SJSA1 (cell line): ENCODE results near the gene USP24. TPM values are rescaled to one million over a fixed set of nuclear protein-coding genes. Genes with fewer than 3 reads are reported as not detected.
A peak's percentile ranks its signal among the peaks of the same experiment; 100 is the strongest.
"Not testable (repeated sequence)": the region's sequence is repeated elsewhere in the genome, so short reads cannot be mapped to it uniquely, and the experiment has no call there.

Experiments used
- DNase-seq, 2 experiments: peaks; one replicate each; pipeline ENCODE4 v3.0.0-alpha.2; 2015 to 2020; ENCODE audit warnings: low spot score in 2 of 2, low read depth in 1 of 2
- H3K27ac ChIP-seq: fragments of 250-450 bp; sonication (Bioruptor Pico); 2 replicates; pipeline ENCODE4 v1.5.1; 2020; ENCODE audit warnings: mild to moderate bottlenecking, moderate library complexity
- H3K27me3 ChIP-seq: fragments of 250-450 bp; sonication (Bioruptor Pico); replicated peaks from 2 replicates; pipeline ENCODE4 v1.5.1; 2020; ENCODE audit warnings: mild to moderate bottlenecking, moderate library complexity
- H3K36me3 ChIP-seq: fragments of 250-450 bp; sonication (Bioruptor Pico); 2 replicates; pipeline ENCODE4 v1.5.1; 2020; ENCODE audit warnings: mild to moderate bottlenecking
- H3K4me1 ChIP-seq: fragments of 250-450 bp; sonication (Bioruptor Pico); replicated peaks from 2 replicates; pipeline ENCODE4 v1.6.1; 2021; ENCODE audit warnings: mild to moderate bottlenecking
- H3K4me3 ChIP-seq: fragments of 250-450 bp; sonication (Bioruptor Pico); 2 replicates; pipeline ENCODE4 v1.5.1; 2020; ENCODE audit warnings: mild to moderate bottlenecking
- H3K9me3 ChIP-seq: fragments of 250-450 bp; sonication (Bioruptor Pico); replicated peaks from 2 replicates; pipeline ENCODE4 v1.5.1; 2020; ENCODE audit warnings: mild to moderate bottlenecking
- total RNA-seq: library from RNA; depleted of rRNA; stranded (reverse); fragments of >200 nt; shearing (Covaris generic); gene quantifications from 2 replicates; pipeline ENCODE4 v1.2.3, GENCODE V29; 2014

Gene USP24
- total RNA-seq, 1 experiment from 2014 or later, result 24.4 TPM

GRCh38 chr1:55214212-55214933 lies 791 bp downstream of the USP24 start:
- peak overlapping the region; percentile 77 for H3K27ac ChIP-seq
- DNase-seq, result peak; percentile 38 to 63
- H3K36me3 ChIP-seq, result peaks cover 18% of the 10 kb centered on the region
- no peaks in the 10 kb centered on the region for H3K27me3 ChIP-seq
- peaks cover 7% of the 10 kb centered on the region for H3K9me3 ChIP-seq
- H3K4me3 ChIP-seq, result peak overlapping the region; percentile 100
- peaks cover 13% of the 10 kb centered on the region for H3K4me1 ChIP-seq

GRCh38 chr1:55213885-55214211 lies 1.3 kb downstream of the USP24 start:
- no peak for DNase-seq
- no peaks in the 10 kb centered on the region for H3K27me3 ChIP-seq
- H3K4me1 ChIP-seq, result peaks cover 13% of the 10 kb centered on the region
- peaks cover 7% of the 10 kb centered on the region for H3K9me3 ChIP-seq
- H3K27ac ChIP-seq, result no peak overlapping the region
- peak overlapping the region; percentile 100 for H3K4me3 ChIP-seq
- peaks cover 18% of the 10 kb centered on the region for H3K36me3 ChIP-seq

- H3K27me3 ChIP-seq, result no peaks in the 10 kb centered on the region
- peaks cover 7% of the 10 kb centered on the region for H3K9me3 ChIP-seq
- peak overlapping the region; percentile 100 for H3K4me3 ChIP-seq
- peaks cover 18% of the 10 kb centered on the region for H3K36me3 ChIP-seq
- H3K27ac ChIP-seq, result no peak overlapping the region
- H3K4me1 ChIP-seq, result peaks cover 13% of the 10 kb centered on the region
- no peak for DNase-seq
Observed at GRCh38 chr1:55213151-55213884, 1.8 kb downstream of the USP24 start.

- Histone ChIP-seq H3K27me3 (no peaks in the 10 kb centered on the region), H3K9me3 (peaks cover 7% of the 10 kb centered on the region), H3K4me3 (no peak overlapping the region), H3K4me1 (peaks cover 17% of the 10 kb centered on the region), H3K36me3 (peaks cover 18% of the 10 kb centered on the region), H3K27ac (no peak overlapping the region)
- DNase-seq, result no peak
Observed at GRCh38 chr1:55212349-55213150, 2.6 kb downstream of the USP24 start.

- H3K4me3 ChIP-seq, result no peak overlapping the region
- H3K27me3 ChIP-seq, result no peaks in the 10 kb centered on the region
- peaks cover 7% of the 10 kb centered on the region for H3K9me3 ChIP-seq
- peaks cover 17% of the 10 kb centered on the region for H3K4me1 ChIP-seq
- H3K27ac ChIP-seq, result no peak overlapping the region
- peaks cover 18% of the 10 kb centered on the region for H3K36me3 ChIP-seq
- DNase-seq, result no peak
Observed at GRCh38 chr1:55211863-55212262, 3.3 kb downstream of the USP24 start.

DNA sequence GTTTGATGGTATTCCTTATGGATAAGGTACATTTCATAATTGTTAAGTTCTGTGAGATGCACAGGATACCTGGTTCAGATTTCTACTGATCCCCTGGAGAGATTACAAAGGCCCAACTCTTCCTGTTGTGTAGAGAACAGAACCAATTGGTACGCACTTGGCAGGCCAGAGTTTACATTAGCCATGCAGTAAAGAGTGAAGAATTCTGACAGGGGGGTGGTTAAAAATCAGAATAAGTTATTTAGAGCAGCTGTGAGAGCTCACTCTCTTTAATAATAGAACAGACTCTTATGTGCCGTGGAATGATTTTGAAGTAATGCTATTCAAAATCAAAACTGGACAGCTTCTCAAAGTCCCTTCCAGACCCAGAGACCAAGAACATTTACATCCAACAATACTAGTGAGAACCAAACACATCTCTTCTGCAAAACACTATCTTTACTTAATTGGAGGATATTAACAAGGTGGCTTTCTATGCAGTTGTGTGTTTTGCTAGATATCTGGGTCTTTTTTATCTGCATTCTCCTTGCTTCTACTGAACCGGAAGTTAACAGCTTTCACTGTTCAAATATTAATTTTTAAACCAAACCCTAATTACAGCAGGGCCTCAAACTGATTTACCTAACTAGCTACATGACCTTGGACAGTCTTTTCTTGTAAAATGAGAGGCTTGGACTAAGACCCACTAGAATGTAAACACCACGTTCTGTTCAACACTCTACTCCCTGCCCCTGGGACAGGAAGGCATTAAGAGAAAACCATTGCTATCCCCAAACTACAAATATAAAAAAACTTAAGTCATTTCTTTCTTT lies 4.0 kb downstream of the USP24 start:
- H3K4me1 ChIP-seq, result peaks cover 16% of the 10 kb centered on the region
- peaks cover 7% of the 10 kb centered on the region for H3K9me3 ChIP-seq
- DNase-seq, result no peak
- H3K27ac ChIP-seq, result no peak overlapping the region
- peaks cover 18% of the 10 kb centered on the region for H3K36me3 ChIP-seq
- H3K27me3 ChIP-seq, result no peaks in the 10 kb centered on the region
- H3K4me3 ChIP-seq, result no peak overlapping the region

- H3K4me1 ChIP-seq, result peaks cover 11% of the 10 kb centered on the region
- DNase-seq, result no peak
- no peak overlapping the region for H3K27ac ChIP-seq
- H3K36me3 ChIP-seq, result peaks cover 9% of the 10 kb centered on the region
- H3K27me3 ChIP-seq, result no peaks in the 10 kb centered on the region
- no peak overlapping the region for H3K4me3 ChIP-seq
- no peaks in the 10 kb centered on the region for H3K9me3 ChIP-seq
Observed at GRCh38 chr1:55209247-55209646, 5.9 kb downstream of the USP24 start.

DNA sequence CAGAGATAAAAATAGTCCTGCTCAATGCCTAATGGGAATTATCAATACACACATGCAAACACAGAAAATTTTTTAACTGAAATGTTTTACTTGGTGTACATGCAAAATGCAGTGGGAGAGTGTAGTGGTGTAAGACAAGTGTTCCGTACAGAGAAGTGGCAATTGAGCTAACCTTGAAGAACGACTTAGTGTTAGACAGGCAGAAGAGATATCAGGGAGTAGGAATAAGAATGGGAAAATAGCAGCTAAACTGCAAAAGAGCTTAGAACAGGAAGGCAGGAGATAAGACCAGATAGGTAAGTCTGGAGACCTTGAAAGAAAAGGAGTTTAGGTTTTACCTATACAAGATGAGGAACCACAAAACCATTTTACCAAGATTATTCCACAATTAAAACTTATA lies 9.0 kb downstream of the USP24 start:
- Histone ChIP-seq H3K27ac (no peak overlapping the region), H3K36me3 (no peaks in the 10 kb centered on the region), H3K9me3 (no peaks in the 10 kb centered on the region), H3K4me3 (no peak overlapping the region), H3K4me1 (peaks cover 4% of the 10 kb centered on the region), H3K27me3 (no peaks in the 10 kb centered on the region)
- DNase-seq, result no peak

DNA sequence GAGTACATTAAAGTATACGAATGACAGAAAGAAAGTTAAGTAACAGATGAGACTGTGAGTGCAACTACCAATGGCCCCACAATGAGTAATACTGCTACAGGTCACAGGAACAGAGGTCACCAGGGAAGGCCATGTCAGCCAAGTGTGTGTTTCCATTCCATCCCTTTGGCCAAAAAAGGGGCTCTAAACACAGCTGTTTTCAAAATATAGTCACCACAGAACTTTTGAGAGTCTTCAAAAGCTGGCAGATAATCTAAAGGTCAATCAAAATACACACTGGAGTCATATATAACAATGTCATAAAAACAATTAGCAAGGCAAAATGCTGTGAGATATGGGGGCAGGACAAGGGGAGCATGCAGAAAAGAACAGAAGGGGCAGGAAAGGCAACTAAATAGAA lies 10.2 kb downstream of the USP24 start:
- H3K9me3 ChIP-seq, result no peaks in the 10 kb centered on the region
- H3K4me1 ChIP-seq, result peaks cover 4% of the 10 kb centered on the region; the same call in 1 of the 2 replicates
- no peaks in the 10 kb centered on the region for H3K27me3 ChIP-seq
- H3K27ac ChIP-seq, result no peak overlapping the region
- 0 out of 2 replicates have a peak, but pooled peaks cover 1% of the 10 kb centered on the region for H3K36me3 ChIP-seq
- H3K4me3 ChIP-seq, result no peak overlapping the region
- DNase-seq, result no peak

GRCh38 chr1:55203064-55203463 lies 12.1 kb downstream of the USP24 start:
- Histone ChIP-seq H3K4me1 (peaks cover 2% of the 10 kb centered on the region; the same call in 1 of the 2 replicates), H3K36me3 (0 out of 2 replicates have a peak, but pooled peaks cover 6% of the 10 kb centered on the region), H3K27me3 (no peaks in the 10 kb centered on the region), H3K27ac (no peak overlapping the region), H3K9me3 (no peaks in the 10 kb centered on the region), H3K4me3 (no peak overlapping the region)
- DNase-seq, result no peak

DNA sequence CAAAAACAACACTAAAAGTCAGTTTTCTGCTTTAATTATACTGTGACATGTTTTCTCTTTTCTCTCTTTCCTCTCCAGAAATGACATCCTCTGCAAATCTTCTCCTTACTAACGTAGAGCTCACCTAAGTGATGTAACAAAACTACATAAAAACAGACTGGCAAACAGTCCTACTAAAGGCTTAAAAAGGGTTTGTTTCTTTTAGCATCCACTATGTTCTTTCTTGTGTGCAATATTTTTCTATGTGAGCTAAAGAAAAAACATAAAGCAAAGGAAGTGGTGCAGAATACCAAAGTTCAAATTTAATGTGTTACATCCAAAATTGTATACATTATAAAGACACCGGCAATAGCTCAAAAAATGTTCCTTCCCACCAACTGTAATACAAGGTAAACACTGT lies 14.5 kb downstream of the USP24 start:
- no peaks in the 10 kb centered on the region for H3K27me3 ChIP-seq
- H3K4me1 ChIP-seq, result no peaks in the 10 kb centered on the region
- peaks cover 13% of the 10 kb centered on the region; the same call in 1 of the 2 replicates for H3K36me3 ChIP-seq
- no peaks in the 10 kb centered on the region for H3K9me3 ChIP-seq
- no peak overlapping the region for H3K4me3 ChIP-seq
- H3K27ac ChIP-seq, result no peak overlapping the region
- DNase-seq, result no peak

GRCh38 chr1:55199735-55200134 lies 15.4 kb downstream of the USP24 start:
- not testable (repeated sequence) for DNase-seq, H3K27me3 ChIP-seq, H3K9me3 ChIP-seq, H3K27ac ChIP-seq, H3K4me3 ChIP-seq, H3K4me1 ChIP-seq
- peaks cover 13% of the 10 kb centered on the region; the same call in 1 of the 2 replicates for H3K36me3 ChIP-seq

DNA sequence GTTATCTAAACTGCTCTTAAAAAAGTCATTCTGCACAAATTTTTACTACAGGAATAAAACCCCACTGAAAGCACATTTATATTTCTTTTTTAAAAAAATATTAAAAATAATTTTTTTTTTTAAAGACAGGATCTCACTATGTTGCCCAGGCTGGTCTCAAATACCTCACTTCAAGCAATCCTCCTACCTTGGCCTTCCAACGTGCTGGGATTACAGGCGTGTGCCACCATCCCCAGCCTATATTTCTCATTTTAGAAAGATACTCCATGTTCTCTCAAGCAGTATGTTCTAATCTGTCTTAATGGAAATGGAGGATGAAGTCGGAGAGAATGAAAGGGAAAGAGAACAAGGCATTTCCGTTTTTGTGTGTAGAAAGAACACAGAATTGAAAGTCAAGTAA lies 17.1 kb downstream of the USP24 start:
- no peaks in the 10 kb centered on the region for H3K27me3 ChIP-seq
- no peak overlapping the region for H3K4me3 ChIP-seq
- no peak for DNase-seq

More for the DNA sequence above, 17.1 kb downstream of the USP24 start:
- peaks cover 13% of the 10 kb centered on the region; the same call in 1 of the 2 replicates for H3K36me3 ChIP-seq
- no peaks in the 10 kb centered on the region for H3K9me3 ChIP-seq
- no peaks in the 10 kb centered on the region for H3K4me1 ChIP-seq
- no peak overlapping the region for H3K27ac ChIP-seq
